NCI-H748 (cell line): Measurements from ENCODE around the gene MS4A13.
"Not testable (repeated sequence)": the region's sequence is repeated elsewhere in the genome, so short reads cannot be mapped to it uniquely, and the experiment has no call there.

ENCODE experiments used
- DNase-seq: peaks from one replicate; lab custom pipeline; 2025; ENCODE audit not compliant: unreplicated experiment; lab: John Stamatoyannopoulos, UW

Gene MS4A13, protein sequence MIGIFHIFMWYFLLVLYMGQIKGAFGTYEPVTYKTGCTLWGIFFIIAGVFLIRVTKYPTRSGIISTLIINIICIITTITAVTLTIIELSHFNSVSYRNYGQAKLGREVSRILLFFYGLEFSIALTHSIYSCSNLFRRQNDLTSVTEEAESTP

DNA sequence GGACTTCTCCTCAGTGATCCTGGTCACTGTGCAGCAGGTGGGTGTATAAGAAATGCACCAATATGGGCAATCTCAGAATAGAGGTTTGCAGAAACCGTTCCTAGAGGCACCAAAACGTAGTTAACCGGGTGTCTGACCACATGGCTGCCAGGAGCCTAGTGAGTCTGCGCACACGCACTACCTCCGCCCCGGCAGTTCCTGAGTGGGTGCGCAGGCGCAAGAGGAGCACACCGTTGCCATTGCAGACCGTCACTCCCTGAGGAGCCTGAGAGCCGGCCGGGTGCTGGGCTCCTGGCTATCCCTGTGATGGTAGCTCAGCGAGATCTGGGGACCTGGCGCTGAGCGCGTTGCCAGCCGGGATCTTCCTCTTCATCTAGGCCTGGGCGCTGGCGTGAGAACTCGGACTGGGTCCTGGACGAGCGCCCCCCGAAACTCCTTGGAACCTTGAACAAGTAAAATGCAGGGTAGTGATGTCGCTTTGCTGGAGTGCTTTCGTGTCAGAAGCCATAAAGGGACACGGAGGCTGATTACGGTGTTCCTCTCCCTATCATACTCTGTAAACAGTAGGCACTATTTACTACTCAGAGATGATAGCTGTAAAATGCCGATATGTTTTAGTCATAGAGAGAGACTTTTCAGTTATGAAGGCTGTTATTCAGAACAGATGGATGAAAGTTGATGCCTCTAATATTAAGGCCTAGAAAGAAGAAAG lies at the start of gene MS4A13:
MS4A13 (plus strand) TSS at position 249 of the 712 bp plus-strand sequence. CDS start 2,692 bp downstream, outside the sequence.
- DNase-seq: no peak

DNA sequence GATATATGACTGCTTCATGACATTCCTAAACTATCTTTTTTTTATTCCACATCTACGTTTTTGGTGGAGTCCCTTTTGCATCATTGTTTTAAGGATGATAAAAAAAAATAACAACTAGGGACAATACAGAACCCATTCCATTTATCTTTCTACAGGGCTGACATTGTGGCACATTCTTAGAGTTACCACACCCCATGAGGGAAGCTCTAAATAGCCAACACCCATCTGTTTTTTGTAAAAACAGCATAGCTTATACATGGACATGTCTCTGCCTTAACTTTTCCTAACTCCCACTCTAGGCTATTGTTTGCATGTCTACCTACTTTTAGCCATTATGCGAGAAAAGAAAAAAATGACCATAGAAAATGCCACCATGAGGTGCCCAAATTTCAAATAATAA lies 46.4 kb upstream of the MS4A13 start:
- DNase-seq: no peak

DNA sequence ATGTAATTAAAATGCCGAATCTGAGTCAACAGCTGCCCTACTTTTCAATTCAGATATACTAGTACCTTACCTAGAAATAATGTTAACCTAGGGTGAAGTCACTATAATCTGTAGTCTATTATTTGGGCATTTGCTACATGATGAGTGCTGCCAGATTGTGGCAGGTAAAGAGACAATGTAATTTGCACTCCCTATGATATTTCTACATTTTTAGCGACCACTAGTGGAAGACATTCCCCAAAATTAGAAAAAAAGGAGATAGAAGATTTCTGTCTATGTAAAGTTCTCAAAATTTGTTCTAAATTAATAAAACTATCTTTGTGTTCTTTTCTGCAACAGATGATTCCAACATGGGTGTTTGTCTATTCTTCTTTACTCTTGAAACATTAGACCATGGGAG lies 45.5 kb upstream of the MS4A13 start:
- no peak for DNase-seq

DNA sequence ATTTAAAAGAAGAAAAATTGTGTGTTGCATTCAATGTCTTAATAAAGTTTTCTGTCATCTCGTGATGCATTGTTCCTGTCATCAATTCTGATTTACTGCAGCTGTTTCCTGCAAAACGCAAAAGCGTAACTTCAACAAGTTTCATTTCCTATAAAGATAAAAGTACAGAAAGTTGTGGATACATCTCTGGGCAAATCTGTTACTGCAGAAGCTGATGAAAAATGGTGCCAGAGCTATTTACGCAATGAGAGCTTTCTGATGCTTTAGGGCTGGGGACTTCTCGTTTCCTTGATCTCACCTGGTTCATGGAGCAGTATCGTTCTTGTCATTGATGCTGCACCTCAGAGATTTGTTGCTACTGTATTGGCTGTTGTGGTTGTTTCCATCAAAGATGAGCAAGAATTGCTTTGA lies 38.2 kb upstream of the MS4A13 start:
- DNase-seq: no peak

DNA sequence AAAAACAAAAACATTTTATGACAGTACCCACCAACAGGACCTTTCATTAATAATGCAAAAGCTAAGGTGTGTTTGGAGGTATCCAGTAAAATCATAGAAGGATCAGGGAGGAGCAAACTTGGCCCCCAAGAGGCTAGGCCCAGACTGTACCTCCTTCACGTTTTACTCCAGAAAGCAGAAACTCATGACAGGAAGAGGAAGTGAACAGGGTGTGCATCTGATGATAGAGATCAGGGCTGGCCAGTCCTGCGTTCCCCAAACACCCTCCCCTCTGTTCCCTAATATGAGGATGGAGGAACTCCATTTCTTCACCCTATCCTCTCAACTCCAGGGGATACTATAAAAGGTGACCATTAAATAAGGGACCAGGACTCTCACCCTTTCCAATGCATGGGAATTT lies 32.8 kb upstream of the MS4A13 start:
- no peak for DNase-seq

DNA sequence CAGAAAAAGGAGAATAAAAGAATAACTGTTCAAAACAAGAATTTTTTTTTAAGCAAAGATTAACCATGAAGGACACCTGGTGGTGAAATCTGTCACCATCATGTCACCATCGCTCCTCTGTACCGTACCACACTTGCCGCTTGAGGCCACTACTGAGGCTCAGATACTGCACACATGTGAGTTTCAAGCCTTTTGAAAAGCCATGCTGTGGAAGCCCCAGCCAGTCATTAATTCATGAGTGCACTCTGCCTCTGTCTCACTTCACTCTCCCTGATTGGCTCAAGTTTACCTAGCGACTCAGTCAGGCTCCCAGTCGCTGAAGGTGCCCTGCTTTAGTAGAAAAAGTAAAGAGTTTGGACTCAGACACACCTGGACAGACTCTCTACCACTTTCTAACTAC lies 29.2 kb upstream of the MS4A13 start:
- DNase-seq: no peak

DNA sequence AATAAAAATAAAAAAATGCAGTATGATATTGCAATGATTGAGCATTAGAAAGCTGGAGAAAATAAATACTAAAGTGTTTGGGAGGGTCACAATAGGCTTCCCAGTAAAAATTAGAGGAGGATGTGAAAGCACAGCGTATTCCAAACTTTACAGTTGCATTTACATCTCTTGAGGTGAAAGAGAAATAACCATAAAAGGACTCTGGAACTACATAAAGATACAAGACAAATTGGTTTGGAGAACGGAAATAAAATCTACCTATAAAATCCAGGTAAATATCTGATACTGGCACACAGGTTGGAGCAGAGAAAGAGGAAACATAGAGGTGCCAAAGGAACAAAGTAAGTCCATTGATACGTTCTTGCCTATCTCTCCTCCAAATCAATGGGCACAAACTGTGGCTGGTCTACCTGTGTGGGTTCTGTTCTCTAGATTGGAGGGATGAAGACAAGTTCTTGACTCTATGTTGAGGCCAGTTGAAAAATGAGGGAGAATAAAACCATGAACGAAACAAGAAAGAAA lies 22.6 kb upstream of the MS4A13 start, which contains the start of gene MS4A12:
MS4A12 (plus strand) TSS at position 291 of the 522 bp plus-strand sequence. CDS start 4,541 bp downstream, outside the sequence.
- DNase-seq: no peak

DNA sequence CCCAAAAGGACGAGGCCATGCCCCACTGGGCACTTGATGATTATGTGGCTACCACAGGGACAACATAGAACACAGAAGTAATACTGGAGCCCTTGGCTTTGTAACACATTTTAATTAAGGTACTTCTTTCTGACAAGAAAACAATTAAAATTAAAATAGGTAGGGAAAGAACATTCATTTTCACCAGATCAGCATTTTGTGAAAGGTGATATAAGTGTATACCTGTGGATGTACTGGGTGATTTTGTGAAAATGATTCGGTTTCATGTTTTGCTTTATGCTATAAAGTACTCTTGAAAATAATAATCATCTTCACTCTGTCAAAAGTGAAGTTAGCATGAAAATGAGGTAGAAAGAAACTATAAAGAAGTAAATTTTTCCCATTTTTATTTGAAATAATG lies 21.7 kb upstream of the MS4A13 start:
- no peak for DNase-seq

DNA sequence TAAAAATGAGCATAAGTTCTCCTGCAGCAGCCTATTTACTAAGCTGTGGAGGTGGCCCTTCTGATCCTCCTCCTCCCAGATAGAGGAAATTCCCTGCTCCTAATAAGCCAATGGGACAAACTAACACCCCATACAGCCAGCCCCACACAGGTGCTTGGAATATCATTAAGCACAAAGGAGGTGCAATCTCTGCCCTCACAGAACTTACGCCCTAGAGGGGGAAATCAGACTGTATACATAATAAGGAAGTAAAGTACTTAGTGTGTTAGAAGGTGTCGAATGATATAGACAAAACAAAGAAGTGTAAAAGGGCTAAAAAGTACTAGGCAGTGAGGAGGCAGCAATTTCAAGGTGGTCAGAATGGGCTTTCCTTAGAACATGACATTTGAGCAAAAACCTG lies 16.8 kb upstream of the MS4A13 start:
- DNase-seq: no peak

DNA sequence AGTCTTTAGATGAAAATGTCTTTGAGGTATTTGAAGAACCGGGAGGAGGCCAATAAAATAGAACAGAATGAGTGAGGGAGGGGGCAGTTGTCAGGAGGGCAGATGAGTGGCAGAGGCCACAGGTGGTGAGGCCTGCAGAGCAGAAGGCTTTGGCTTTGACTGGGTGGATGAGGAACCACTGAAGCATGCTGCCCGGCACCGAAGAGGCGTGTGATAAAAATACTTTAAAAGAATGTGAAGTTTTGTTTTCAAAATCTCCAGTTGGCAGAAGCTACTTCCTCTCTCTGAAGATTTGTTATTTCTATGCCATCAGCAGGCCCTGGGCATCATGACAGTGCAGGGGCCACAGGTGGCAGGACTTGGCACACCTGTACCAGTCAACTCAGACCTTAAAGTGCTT lies 16.3 kb upstream of the MS4A13 start:
- no peak for DNase-seq

DNA sequence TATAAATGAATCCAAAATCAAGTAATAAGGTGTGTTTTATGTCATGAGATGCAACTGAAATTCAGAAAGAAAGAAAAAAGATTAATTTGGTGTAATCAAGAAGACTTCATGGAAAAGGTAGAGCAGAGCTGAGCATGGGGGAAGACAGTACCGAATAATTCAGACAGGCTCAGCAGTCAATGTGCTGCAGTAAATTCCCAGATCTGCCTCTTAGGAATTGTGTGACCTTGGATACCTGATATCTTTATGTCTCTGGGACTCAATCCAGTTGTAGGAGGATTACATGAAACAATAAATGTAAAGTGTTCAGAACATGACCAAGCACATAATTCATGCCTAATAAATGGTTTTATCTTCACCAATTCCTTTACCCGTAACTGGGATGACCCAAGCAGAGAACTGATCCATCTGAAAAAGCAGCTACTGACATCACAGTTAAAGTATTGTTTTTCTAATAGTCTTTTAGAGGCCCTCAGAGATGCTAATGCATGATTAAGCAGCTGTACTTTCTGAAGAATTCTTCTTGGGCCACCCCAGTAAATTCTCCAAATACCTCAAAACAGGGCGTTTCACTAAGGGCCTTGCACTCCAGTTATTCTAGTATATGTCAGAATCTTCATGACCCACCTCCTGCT lies 14.8 kb upstream of the MS4A13 start:
- no peak for DNase-seq

DNA sequence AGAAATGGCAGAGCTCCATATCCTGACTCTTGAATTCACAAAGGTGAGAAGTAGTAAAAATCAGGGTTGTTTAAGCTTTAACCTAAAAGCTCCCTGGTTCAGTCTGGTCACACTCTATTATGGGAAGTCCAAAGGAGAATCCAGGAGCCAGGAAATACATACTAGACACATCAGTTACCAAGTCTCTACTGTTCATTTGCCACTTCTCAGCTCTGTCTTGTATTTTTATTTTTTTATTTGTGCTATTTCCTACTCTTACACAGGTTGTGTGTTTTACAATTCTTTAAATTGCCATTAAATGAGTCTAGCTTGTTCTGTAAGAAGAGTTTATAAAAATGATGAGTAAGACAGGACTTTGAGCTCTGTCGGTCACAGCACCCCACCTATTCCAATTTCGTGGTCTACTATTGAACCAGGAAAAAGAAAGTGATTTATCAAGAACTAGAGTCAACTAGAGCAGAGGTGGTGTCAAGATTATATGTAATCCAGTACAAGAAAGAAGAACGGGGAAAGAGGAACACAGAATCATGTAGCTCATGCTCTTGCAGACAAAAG lies 12.9 kb upstream of the MS4A13 start:
- DNase-seq: no peak

DNA sequence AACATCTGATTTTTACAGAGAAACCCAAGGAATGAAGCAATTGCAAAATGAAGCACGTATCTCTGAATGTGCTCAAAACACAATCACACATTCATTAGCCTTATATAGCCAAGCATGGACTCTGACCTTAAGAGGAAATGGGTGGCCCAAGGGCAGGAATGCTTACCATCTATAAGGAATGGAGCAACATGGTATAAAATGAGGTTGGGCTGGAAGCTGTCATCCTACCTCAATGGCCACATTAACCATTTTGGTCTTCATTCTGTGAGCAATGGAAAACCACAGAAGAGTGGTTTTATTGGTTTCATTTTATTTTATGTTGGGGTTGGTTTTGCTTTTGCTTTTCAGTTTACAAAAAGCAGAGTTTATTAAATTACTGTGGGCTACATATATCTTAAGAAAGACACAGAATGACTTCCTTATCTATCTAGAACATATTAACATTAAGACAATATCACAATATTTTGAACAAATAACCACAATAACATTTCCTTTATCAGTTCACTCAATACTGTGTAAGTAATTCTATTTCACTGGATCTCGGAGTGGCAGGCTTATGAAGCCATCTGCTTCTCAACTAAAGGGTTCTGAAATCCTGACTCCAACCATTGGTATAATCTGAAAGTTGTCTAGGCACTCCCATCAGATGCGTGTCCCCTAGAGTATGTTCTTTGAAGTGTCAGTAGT lies 10.8 kb upstream of the MS4A13 start:
- DNase-seq: no peak

DNA sequence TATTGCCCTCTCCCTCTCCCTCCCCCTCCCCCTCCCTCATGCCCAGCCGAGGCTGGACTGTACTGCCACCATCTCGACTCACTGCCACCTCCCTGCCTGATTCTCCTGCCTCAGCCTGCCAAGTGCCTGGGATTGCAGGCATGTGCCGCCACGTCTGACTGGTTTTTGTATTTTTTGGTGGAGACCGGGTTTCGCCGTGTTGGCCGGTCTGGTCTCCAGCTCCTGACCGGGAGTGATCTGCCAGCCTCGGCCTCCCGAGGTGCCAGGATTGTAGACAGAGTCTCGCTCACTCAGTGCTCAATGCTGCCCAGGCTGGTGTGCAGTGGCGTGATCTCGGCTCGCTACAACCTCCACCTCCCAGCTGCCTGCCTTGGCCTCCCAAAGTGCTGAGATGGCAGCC lies 5.6 kb upstream of the MS4A13 start:
- DNase-seq: not testable (repeated sequence)

DNA sequence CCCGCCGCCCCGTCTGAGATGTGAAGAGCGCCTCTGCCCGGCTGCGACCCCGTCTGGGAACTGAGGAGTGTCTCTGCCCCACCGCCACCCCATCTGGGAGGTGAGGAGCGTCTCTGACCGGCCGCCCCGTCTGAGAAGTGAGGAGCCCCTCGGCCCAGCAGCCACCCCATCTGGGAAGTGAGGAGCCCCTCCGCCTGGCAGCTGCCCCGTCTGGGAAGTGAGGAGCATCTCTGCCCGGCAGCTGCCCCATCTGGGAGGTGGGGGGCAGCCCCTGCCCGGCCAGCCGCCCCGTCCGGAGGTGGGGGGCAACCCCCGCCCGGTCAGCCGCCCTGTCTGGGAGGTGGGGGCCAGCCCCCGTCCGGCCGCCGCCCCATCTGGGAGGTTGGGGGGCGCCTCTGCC lies 5.0 kb upstream of the MS4A13 start:
- not testable (repeated sequence) for DNase-seq

DNA sequence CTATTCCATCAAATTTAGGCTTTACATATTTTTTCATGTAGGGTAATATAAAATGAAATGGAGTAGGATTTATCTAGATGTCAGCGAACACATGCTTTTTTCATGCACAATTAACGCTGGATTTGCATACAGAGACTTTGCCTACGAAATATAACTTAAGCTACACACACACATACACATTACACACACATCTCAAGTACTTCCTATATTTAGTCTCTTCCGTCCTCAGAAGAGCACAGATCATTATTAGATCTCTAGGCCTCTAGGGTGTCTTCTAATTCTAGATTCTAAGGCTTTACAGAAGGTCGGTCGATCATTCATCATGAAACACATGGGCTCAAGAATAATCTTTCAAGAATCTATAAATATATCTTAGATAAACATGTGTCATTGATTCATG lies 3.8 kb upstream of the MS4A13 start:
- no peak for DNase-seq

DNA sequence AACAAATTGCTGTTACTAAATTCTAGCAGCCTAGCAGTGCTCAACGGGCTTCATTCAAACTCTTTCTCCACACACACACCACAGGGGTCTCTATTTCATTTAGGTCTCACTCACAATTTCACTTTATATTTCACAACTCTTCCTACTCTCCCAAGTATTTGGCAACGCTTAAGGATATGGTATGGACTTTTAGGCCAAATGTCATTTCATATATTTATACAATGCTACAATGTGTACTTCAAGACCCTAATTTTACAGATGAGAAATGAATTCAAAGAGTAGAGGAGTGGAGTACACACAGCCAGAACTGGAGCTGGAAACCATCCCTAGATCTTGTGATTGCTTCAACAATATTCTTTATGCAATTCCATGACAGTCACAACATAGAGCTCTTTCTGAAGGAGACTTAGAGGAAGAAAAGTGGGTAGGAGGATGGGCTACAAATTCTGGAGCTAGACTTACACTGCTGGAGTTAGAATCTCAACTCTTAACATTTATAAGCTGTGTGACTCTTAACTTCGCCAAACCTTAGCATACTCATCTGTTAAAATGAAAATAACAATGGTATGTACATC lies 2.5 kb upstream of the MS4A13 start:
- DNase-seq: no peak

DNA sequence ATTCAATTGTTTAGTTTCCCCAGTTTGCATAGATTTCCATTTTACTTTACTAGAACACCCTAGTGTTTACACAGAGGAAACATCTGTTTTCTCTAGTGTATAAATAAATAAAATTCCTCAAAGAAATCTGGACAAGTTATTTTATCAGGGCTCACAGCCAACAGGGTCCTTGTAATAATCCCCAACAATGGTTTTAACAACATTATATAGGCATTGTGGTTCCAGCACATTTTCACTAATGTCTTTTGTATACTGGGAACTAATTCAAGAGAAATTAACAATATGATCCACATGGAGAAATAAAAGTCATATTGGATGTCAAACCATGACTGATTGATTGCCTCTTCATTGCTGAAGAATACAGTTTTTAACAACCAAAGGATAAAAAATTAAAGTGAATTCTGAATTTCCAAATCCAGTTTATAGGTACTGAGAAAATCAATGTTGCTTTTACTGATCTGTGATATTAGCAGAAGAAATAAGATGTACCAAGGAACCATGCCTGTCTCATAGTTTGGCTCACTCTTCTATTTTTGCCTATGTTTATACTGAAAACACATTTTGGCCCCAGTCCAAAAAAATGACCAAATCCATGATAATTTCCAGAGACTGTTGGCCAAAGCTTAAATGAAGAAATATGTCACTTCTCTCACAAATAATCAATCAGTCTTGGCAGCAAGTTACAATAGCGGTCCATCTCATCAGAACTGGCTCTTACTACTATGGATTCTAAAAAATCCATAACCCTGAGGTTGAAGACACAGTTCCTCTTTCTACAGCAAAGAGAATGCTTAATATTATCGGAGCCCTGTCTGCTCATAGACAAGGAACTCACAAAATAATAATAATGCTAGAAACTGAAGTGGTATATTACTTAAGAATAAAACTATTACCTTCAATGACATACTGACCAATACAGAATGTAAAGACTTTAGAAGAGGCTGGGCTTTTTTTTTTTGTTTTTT lies 1.4 kb upstream of the MS4A13 start:
- no peak for DNase-seq

DNA sequence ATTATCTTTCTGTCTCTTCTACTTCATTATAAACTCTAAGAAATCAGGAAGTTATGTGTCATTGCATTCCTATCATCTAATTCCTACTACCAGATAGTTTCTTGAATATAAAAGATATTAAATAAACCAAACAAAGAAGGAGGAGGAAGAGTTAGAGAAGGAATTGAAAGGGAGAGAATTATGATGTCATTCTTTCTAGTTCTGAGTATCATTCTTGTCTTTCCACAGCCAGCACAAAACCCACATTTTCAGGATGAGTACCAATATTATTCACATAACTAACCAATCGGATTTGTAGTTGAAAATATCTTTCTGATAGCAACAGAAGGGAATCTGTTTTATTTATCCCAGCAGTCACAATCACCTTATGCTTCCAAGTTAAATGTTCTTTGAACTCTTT lies 13.3 kb downstream of the MS4A13 start:
- DNase-seq: no peak

DNA sequence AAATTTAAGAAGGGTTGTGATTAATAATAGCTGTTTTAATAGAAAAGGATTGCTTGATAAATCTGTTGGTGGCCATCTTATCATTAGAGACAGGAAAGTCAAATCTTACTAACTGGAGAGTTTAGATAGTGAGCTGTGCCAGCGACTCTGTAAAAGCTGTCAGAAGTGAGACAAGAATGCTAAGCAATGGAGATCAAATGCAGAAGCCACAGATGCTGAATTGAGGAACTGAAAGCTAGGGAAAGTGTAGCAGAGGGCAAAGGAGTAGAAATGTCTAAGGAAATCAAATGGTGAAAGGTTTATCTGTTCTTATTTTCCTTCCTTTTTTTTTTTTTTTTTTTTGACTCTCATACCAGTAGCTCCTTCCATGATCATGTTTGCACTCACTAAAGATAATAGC lies 13.7 kb downstream of the MS4A13 start:
- DNase-seq: no peak
